GM13977 (cell line): Measurements from ENCODE around the gene PTGIR.
A peak's percentile ranks its signal among the peaks of the same experiment; 100 is the strongest.

Source experiments
- DNase-seq: peaks from one replicate; pipeline ENCODE4 v3.0.0; 2012; ENCODE audit warnings: low spot score
- in situ Hi-C: fragments of 300-500 bp; cut with MboI; formaldehyde crosslinking; loops from one replicate; pipeline ENCODE4 v1.12.0; 2022; ENCODE audit warnings: low sequenced_read_pairs, low pct_unique_long_range_greater_than_20kb, mixed read lengths, inconsistent platforms; ENCODE audit not compliant: unreplicated experiment
- TF ChIP-seq, protein P1 (sequence below): IDR thresholded peaks from 2 replicates; pipeline ENCODE4 v1.5.1; 2012; ENCODE audit warnings: mild to moderate bottlenecking, control low read depth; ENCODE audit not compliant: insufficient read depth; ENCODE audit errors: extremely low read depth, missing control alignments

The PTGIR gene

DNA sequence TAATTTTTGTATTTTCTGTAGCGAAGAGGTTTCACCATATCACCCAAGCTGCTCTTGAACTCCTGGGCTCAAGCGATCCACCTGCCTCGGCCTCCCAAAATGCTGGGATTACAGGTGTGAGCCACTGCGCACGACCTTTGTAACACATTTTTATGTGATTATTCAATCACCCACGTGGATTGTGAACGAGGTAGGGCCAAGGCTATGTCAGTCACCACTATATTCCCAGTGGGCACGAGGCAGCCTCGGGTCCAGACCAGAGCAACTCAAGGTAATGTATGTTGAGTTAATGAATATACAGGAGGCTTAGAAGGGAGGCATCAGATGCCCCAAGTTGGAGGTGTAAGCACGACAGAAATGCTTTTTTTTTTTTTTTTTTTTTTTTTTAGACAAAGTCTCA, 8.9 kb downstream of the PTGIR start:
- TF ChIP-seq, protein P1, sequence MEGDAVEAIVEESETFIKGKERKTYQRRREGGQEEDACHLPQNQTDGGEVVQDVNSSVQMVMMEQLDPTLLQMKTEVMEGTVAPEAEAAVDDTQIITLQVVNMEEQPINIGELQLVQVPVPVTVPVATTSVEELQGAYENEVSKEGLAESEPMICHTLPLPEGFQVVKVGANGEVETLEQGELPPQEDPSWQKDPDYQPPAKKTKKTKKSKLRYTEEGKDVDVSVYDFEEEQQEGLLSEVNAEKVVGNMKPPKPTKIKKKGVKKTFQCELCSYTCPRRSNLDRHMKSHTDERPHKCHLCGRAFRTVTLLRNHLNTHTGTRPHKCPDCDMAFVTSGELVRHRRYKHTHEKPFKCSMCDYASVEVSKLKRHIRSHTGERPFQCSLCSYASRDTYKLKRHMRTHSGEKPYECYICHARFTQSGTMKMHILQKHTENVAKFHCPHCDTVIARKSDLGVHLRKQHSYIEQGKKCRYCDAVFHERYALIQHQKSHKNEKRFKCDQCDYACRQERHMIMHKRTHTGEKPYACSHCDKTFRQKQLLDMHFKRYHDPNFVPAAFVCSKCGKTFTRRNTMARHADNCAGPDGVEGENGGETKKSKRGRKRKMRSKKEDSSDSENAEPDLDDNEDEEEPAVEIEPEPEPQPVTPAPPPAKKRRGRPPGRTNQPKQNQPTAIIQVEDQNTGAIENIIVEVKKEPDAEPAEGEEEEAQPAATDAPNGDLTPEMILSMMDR, result no peak
- in situ Hi-C loops, result no loop called here
- DNase-seq, result no peak

DNA sequence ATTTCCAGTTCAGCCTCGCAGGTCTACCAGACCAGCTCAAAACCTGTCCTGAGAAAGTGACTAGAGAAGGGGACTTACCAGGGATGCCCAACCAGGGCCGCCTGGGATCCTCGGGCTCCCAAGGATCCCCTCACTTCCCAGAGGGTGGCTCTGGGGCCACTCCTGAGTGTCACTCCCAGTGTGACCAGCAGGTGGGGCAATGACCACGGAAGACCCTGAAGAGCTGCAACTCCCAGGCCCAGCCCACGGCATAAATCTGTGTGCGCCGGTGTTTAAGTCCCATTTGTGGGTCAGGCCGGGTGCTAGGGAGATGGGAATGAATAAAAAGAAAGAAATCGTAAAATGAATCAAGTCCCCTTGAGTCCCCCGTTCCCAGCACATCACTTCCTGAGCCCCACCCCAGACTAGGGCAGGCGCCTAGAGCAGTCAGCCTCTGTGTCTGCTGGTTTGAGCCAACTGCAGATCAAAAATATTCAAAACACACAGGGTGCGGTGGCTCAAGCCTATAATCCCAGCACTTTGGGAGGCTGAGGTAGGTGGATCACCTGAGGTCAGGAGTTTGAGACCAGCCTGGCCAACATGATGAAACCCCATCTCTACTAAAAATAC, 10.7 kb downstream of the PTGIR start:
- DNase-seq, result peak; percentile 82
- in situ Hi-C loops, result loop anchor here (5.0 kb wide), 1 partner anchor 48 kb away; the partner anchor contains the start of gene DACT3
- TF ChIP-seq, protein P1, result peak; percentile 90

DNA sequence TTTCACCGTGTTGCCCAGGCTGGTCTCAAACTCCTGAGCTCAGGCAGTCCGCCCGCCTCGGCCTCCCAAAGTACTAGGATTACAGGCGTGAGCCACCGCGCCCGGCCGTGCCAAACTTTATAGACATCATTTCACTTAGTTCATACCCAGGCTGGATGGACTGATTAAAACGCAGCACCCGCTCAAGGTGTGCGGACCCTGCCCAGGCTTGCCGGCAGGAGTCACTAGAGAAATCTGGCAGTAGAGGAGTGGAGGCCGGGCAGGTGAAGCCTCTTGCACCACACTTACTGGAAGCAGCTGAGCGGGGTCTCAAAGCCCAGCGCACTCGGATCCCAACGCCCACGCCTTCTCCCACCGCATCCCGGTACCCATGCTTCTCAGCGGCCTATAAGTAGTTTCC, 11.4 kb downstream of the PTGIR start:
- no peak for DNase-seq
- in situ Hi-C loops, result loop anchor here (5.0 kb wide), 1 partner anchor 49 kb away; the partner anchor contains the start of gene DACT3
- TF ChIP-seq, protein P1, result no peak

DNA sequence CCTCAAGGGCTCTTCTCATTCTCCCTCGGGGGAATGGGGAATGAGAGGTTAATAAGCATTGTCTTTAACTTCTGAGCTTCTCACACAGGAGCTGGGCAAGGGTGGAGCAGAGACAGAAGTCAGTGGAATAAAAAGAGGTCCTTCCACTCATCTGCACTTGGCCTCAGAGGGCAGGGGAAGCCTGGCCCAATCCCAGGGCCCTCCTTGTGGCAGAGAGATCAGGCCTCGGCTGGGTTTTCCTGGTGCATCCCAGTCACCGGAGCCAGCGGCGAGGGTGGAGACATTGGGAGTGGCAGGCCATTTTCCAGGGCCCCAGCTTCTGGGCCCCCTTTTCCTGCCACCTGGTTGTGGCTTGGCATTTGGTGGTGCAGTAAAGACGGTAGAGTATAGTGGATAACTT, 13.1 kb downstream of the PTGIR start:
- TF ChIP-seq, protein P1, result no peak
- DNase-seq, result no peak
- in situ Hi-C loops, result loop anchor here (5.0 kb wide), 1 partner anchor 51 kb away; the partner anchor contains the start of gene DACT3

DNA sequence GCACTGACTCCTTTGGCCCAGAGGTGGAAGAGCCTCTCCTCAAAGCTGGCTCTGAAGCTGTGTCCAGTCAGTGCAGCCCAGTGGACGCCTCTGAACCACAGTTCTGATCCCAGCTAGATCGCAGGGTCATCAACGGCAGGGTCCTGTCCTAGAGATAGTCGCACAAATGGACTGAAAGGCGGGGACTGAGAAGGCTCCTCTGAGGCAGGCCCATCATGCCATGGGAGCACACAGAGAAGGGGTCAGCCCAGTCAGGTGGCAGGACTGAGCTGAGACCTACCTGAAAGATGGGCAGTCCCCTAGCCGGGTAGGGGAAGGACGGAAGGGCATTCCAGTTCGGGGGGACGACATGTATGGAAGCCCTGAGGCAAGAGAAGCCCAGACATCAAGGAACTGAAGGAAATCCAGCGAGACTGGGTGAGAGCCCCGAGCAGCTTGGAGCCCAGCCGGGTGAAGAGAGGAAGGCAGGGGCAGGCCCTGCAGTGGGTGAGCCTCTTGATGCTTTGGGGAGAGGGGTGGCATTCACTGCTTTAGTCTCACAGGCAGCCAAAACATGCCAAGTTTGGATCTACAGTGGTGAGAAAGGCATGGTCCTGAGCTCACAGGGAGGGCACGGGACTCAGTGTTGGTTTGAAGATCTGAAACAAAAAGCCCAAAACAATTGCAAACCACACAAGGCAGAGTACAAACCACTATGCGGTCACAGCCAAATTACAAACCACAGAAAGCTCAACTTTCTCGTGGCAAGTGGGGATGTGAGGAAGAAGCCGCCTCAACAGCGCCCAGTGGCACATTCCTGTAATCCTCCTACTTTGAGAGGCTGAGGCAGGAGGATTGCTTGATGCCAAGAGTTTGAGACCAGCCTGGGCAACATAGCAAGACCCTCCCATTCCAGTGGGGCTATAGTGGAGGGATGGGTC, 13.8 kb downstream of the PTGIR start:
- in situ Hi-C loops, result loop anchor here (5.0 kb wide), 1 partner anchor 51 kb away; the partner anchor contains the start of gene DACT3
- no peak for DNase-seq
- TF ChIP-seq, protein P1, result no peak

DNA sequence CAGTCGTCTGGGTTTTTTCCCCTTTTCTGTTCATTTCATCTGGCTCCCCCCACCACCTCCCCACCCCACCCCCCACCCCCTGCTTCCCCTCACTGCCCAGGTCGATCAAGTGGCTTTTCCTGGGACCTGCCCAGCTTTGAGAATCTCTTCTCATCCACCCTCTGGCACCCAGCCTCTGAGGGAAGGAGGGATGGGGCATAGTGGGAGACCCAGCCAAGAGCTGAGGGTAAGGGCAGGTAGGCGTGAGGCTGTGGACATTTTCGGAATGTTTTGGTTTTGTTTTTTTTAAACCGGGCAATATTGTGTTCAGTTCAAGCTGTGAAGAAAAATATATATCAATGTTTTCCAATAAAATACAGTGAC, 14.5 kb downstream of the PTGIR start:
- in situ Hi-C loops, result loop anchor here (5.0 kb wide), 1 partner anchor 52 kb away; the partner anchor contains the start of gene DACT3
- peak; percentile 1 for DNase-seq
- TF ChIP-seq, protein P1, result no peak
